ENCODE results near the gene TWF2.
"Not testable (repeated sequence)": the region's sequence is repeated elsewhere in the genome, so short reads cannot be mapped to it uniquely, and the experiment has no call there.

The TWF2 gene

DNA sequence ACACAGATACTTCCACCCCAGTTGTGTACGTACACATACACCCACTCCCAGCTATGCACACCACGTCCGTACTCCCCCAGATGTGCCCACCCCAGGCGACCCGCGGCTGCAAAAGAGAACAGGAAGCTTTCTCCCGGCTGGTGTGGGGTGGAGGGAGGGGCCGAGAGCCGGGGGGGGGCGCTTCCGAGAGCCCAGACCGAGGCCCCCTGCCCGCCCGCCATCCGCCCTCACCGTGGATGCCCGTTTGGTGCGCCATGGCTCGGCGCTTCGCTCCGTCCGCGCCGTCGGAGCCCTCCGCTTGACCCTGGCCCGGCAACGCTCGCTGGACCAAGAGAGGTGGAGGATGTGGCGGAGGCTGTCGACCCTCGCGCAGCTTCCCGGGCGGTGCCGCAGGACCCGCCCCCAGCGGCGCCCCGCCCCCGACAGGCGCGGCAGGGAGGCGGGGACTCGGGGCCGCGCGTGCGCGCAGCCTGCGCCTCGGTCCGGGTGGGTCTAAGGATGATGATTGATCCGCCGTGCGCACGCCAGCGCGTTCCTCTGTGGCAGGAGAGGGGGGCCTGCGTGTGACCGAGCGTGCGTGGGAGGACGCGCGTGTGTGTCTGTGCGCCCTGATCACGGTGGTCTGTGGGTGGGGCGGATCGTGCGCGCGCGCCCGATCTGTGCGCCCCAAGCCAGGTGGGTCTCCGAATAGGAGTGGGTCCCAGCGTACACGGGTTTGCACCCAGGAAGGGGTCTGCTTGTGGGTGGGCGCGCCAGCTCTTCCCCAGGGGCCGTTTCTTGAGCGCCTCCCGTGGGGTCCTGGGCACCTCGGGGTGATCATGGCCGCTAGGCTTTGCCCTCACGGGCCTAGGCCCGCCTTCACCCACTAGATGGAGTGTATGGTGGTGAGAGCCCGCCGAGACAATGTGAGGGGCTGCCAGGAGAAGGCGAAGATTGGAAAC lies at the start of gene TWF2:
TSS of gene TWF2 (minus strand) at position 398 of the 941 bp plus-strand sequence. CDS start at position 256, 142 bp downstream.
- H3K9me3 ChIP-seq (ENCODE audit: control insufficient read depth, low read length): no peaks in the 10 kb centered on the region
- peaks cover 5% of the 10 kb centered on the region for H3K36me3 ChIP-seq (ENCODE audit: control insufficient read depth, insufficient read depth, low read length)
- H3K27me3 ChIP-seq (ENCODE audit: control insufficient read depth, insufficient read depth, low read length): no peaks in the 10 kb centered on the region
- peak within 1 kb of the TSS; percentile 77 for H3K9ac ChIP-seq (ENCODE audit: low read length)
- peaks cover 33% of the 10 kb centered on the region for H3K4me1 ChIP-seq (ENCODE audit: control insufficient read depth, insufficient read depth, low read length)
- peak within 1 kb of the TSS; percentile 46 for H3K4me3 ChIP-seq (ENCODE audit: low read length)

DNA sequence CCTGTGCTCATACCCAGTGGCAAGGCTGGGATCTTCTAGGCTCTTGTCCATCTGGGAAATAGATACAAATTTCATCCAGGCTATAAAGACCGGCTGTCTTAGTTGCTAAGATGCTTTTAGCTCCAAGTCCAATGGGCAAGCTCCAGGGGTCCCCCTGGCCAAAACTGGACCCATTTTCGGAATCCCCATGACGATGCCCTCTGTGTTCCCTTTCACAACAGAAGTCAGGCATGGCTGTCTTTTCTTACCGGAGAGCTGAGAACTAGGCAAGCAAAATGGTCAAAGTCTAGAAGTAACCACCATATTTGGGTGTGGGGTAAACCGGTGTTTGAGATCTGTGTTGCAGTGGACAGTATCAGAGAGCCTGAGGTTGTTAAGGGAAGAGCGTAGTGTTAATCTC lies 49.7 kb upstream of the TWF2 start:
- no peaks in the 10 kb centered on the region for H3K9me3 ChIP-seq (ENCODE audit: control insufficient read depth, low read length)
- peaks cover 51% of the 10 kb centered on the region for H3K4me1 ChIP-seq (ENCODE audit: control insufficient read depth, insufficient read depth, low read length)
- peak overlapping the region; percentile 94 for H3K4me3 ChIP-seq (ENCODE audit: low read length)
- no peaks in the 10 kb centered on the region for H3K27me3 ChIP-seq (ENCODE audit: control insufficient read depth, insufficient read depth, low read length)
- peak overlapping the region; percentile 31 for H3K9ac ChIP-seq (ENCODE audit: low read length)
- H3K36me3 ChIP-seq (ENCODE audit: control insufficient read depth, insufficient read depth, low read length): peaks cover 19% of the 10 kb centered on the region

DNA sequence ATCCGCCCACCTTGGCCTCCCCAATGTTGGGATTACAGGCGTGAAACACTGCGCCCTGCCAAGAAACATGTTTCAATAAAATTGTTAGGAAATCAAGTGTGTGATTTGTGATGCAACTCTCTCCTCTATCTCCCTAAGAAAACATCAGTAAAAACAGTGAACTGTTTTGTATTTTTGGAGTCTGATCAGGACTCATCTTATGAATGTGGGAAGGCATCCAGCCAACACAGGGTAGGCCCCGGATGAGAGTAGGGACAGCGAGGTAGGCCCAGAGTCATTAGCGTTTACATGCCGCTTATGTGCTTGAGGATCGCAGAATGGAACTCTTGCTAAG lies 47.8 kb upstream of the TWF2 start:
- Histone ChIP-seq H3K4me1 (ENCODE audit: control insufficient read depth, insufficient read depth, low read length) (peaks cover 40% of the 10 kb centered on the region), H3K4me3 (ENCODE audit: low read length) (peak overlapping the region; percentile 94), H3K27me3 (ENCODE audit: control insufficient read depth, insufficient read depth, low read length) (no peaks in the 10 kb centered on the region), H3K36me3 (ENCODE audit: control insufficient read depth, insufficient read depth, low read length) (peaks cover 3% of the 10 kb centered on the region), H3K9ac (ENCODE audit: low read length) (peak overlapping the region; percentile 99), H3K9me3 (ENCODE audit: control insufficient read depth, low read length) (no peaks in the 10 kb centered on the region)

DNA sequence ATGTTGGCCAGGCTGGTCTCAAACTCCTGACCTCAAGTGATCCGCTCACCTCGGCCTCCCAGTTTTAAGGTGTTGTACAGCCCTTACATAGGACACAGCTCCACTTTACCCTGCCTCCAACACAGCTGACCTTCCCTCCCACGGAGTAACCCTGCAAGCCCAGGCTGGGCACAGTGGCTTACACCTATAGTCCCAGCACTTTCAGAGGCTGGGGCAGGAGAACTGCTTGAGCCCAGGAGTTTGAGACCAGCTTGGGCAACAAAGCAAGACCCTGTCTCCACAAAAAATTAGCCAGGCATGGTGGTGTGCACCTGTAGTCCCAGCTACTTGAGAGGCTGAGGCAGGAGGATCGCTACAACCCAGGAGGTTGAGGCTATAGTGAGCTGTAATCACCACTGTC lies 45.1 kb upstream of the TWF2 start:
- H3K9me3 ChIP-seq (ENCODE audit: control insufficient read depth, low read length); H3K9ac ChIP-seq (ENCODE audit: low read length); H3K27me3 ChIP-seq (ENCODE audit: control insufficient read depth, insufficient read depth, low read length); H3K4me3 ChIP-seq (ENCODE audit: low read length); H3K36me3 ChIP-seq (ENCODE audit: control insufficient read depth, insufficient read depth, low read length): not testable (repeated sequence)
- H3K4me1 ChIP-seq (ENCODE audit: control insufficient read depth, insufficient read depth, low read length): peaks cover 28% of the 10 kb centered on the region

DNA sequence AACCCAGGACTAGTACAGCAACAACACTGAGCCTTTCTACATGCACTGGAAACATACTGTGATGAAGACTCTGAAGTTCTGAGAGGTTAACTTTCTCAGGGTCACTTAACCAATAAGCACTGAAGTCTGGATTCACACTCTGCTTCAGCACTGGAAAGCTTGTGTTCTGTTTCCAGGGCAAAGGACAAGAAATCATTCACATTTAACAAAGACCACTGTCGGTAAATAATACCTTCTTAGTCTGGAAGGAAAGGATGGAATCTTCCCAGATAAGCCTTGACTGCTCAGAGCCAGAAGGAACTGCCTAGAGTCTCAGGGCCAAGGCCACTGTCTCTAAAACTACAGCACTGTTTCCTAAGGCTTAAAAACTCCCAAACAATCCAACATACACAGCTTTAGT lies 44.3 kb upstream of the TWF2 start:
- Histone ChIP-seq H3K9ac (ENCODE audit: low read length) (no peak overlapping the region), H3K27me3 (ENCODE audit: control insufficient read depth, insufficient read depth, low read length) (no peaks in the 10 kb centered on the region), H3K4me1 (ENCODE audit: control insufficient read depth, insufficient read depth, low read length) (peaks cover 20% of the 10 kb centered on the region), H3K4me3 (ENCODE audit: low read length) (no peak overlapping the region), H3K9me3 (ENCODE audit: control insufficient read depth, low read length) (no peaks in the 10 kb centered on the region), H3K36me3 (ENCODE audit: control insufficient read depth, insufficient read depth, low read length) (no peaks in the 10 kb centered on the region)

DNA sequence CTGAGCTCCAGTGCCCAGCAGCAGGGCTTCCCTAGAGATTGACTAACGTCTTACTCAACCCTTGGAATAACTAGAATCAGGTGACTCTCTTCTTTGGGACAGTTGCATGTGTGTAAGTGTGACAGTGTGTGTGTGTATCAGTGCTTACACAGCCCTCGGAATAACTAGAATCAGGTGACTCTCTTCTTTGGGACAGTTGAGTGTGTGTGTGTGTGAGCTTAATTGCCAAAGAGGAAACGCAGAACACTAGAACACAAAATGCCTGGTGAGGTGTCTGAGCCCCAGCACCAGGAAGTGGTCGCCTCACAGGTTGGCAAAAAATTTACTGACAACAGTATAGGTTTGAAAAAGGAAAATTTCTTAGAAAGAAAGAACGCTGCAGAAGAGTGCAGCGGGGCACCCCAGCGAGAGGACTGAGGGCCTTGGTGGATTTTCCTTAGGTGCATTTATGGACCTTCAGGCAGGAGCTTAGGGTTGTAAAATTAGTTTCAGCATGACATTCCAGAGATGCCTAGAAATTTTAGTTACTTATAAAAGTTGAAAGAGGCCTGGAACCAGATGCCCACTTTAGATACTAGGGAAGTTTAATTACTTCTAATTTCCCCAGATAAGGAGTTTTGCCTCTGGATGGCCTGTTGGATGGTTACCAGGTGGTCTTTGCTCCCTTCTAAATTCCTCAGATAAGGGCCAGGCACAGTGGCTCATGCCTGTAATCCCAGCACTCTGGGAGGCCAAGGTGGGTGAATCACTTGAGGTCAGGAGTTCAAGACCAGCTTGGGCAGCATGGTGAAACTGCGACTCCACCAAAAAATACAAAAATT lies 43.2 kb upstream of the TWF2 start:
- H3K27me3 ChIP-seq (ENCODE audit: control insufficient read depth, insufficient read depth, low read length): no peaks in the 10 kb centered on the region
- no peaks in the 10 kb centered on the region for H3K9me3 ChIP-seq (ENCODE audit: control insufficient read depth, low read length)
- H3K9ac ChIP-seq (ENCODE audit: low read length): no peak overlapping the region
- H3K4me1 ChIP-seq (ENCODE audit: control insufficient read depth, insufficient read depth, low read length): peaks cover 19% of the 10 kb centered on the region
- H3K36me3 ChIP-seq (ENCODE audit: control insufficient read depth, insufficient read depth, low read length): no peaks in the 10 kb centered on the region
- H3K4me3 ChIP-seq (ENCODE audit: low read length): no peak overlapping the region

DNA sequence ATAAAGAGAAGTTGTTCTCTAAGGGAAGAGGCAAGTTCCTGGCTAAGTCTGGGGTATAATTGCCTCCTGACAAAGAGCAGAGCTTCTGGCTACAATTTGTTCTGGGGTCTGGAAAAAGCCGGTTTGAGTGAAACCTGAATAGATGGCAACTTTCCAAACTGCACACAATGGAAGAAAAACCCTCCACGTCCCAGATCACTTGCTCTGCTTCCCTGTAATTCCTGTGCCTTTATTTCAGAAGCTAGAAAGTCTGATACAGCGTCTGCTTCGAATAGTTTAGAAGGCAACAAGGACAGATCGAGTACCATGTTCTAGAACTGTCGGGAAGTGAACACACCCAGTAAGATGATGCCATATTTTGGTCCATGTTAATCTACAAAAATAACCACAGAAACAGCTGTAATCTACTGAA lies 41.1 kb upstream of the TWF2 start:
- Histone ChIP-seq H3K9ac (ENCODE audit: low read length) (peak overlapping the region; percentile 91), H3K36me3 (ENCODE audit: control insufficient read depth, insufficient read depth, low read length) (no peaks in the 10 kb centered on the region), H3K4me3 (ENCODE audit: low read length) (no peak overlapping the region), H3K27me3 (ENCODE audit: control insufficient read depth, insufficient read depth, low read length) (no peaks in the 10 kb centered on the region), H3K4me1 (ENCODE audit: control insufficient read depth, insufficient read depth, low read length) (peaks cover 18% of the 10 kb centered on the region), H3K9me3 (ENCODE audit: control insufficient read depth, low read length) (no peaks in the 10 kb centered on the region)

DNA sequence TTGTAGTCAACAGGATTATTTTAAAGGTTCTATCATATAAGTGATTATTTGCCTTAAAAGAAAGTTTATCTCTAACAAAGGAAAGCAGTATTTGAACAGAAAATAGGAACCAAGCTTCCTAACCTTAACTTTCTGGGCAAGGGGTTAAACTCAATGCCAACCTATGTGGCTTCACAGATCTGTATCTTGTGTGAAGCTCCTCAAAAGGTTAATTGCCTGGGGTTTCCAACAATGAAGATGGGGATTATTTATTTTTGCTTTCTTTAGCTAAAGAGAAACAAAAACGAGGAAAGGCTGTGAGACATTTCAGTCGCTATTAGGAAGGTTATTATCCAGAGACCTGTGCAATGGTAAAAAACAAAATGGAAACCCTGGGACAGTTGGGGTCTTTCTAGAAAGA lies 40.6 kb upstream of the TWF2 start:
- Histone ChIP-seq H3K9me3 (ENCODE audit: control insufficient read depth, low read length) (no peaks in the 10 kb centered on the region), H3K36me3 (ENCODE audit: control insufficient read depth, insufficient read depth, low read length) (no peaks in the 10 kb centered on the region), H3K4me3 (ENCODE audit: low read length) (no peak overlapping the region), H3K9ac (ENCODE audit: low read length) (peak overlapping the region; percentile 91), H3K4me1 (ENCODE audit: control insufficient read depth, insufficient read depth, low read length) (peaks cover 18% of the 10 kb centered on the region), H3K27me3 (ENCODE audit: control insufficient read depth, insufficient read depth, low read length) (no peaks in the 10 kb centered on the region)

DNA sequence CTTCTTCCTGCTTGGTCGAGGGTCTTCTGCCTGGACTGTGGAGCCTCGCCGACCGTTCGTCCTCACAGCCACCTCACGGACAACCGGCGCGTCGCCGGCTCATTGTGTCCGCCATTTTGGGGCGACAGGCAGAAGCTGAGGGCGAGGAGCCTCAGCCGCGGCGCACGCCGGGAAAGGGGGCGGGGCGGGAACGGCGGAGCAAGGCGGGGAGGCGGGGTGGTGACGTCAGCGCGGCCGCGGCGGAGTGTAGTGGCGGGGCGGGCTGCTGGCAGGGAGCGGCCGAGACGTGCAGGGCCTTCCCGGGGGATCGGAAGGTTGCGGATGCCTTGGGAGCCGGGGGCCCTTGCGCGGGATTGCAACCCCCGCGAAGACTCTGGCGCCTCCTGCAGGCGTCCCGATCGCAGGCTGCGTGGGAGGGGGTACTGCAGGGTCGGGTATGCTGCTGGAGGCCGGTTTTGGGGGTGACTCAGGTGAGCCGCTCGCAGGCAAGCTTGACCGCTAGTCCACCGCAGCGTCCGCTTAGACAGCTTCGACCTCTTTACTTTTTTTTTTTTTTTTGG lies 39.6 kb upstream of the TWF2 start, which contains the start of gene WDR82:
TSS of gene WDR82 (minus strand) at position 140 of the 560 bp plus-strand sequence. CDS start 288 bp downstream, outside the sequence.
- Histone ChIP-seq H3K9me3 (ENCODE audit: control insufficient read depth, low read length) (no peaks in the 10 kb centered on the region), H3K4me3 (ENCODE audit: low read length) (peak within 1 kb of the TSS; percentile 57), H3K27me3 (ENCODE audit: control insufficient read depth, insufficient read depth, low read length) (no peaks in the 10 kb centered on the region), H3K36me3 (ENCODE audit: control insufficient read depth, insufficient read depth, low read length) (no peaks in the 10 kb centered on the region), H3K9ac (ENCODE audit: low read length) (peak within 1 kb of the TSS; percentile 91), H3K4me1 (ENCODE audit: control insufficient read depth, insufficient read depth, low read length) (peaks cover 18% of the 10 kb centered on the region)

DNA sequence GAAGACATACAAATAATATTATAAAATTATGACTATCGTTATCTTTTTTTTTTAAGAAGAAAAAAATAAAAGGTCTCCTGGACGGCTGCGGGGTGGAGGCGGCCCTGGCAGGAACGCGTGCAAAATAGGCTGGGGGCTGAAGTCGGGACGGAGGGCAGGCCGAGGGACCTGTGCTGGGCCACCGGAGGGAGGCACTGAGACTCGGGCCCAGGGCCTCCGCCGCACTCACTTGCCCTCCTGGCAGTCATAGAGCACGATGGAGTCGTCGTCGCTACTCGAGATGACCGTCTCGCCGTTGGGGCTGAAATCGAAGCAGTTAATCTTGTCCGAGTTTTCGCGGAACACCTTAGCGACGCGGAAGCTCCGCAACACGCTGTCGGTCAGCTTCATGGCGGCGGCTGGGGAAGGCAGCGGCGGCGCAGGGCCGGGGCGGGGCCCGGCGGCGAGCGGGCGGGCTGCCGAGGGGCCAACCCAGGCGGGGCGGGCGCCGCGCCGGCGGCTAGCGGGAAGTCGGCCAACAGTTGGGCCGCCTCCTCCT lies 39.1 kb upstream of the TWF2 start:
- peak overlapping the region; percentile 91 for H3K9ac ChIP-seq (ENCODE audit: low read length)
- H3K4me1 ChIP-seq (ENCODE audit: control insufficient read depth, insufficient read depth, low read length): peaks cover 18% of the 10 kb centered on the region
- peak overlapping the region; percentile 57 for H3K4me3 ChIP-seq (ENCODE audit: low read length)
- H3K36me3 ChIP-seq (ENCODE audit: control insufficient read depth, insufficient read depth, low read length): no peaks in the 10 kb centered on the region
- no peaks in the 10 kb centered on the region for H3K9me3 ChIP-seq (ENCODE audit: control insufficient read depth, low read length)
- no peaks in the 10 kb centered on the region for H3K27me3 ChIP-seq (ENCODE audit: control insufficient read depth, insufficient read depth, low read length)

DNA sequence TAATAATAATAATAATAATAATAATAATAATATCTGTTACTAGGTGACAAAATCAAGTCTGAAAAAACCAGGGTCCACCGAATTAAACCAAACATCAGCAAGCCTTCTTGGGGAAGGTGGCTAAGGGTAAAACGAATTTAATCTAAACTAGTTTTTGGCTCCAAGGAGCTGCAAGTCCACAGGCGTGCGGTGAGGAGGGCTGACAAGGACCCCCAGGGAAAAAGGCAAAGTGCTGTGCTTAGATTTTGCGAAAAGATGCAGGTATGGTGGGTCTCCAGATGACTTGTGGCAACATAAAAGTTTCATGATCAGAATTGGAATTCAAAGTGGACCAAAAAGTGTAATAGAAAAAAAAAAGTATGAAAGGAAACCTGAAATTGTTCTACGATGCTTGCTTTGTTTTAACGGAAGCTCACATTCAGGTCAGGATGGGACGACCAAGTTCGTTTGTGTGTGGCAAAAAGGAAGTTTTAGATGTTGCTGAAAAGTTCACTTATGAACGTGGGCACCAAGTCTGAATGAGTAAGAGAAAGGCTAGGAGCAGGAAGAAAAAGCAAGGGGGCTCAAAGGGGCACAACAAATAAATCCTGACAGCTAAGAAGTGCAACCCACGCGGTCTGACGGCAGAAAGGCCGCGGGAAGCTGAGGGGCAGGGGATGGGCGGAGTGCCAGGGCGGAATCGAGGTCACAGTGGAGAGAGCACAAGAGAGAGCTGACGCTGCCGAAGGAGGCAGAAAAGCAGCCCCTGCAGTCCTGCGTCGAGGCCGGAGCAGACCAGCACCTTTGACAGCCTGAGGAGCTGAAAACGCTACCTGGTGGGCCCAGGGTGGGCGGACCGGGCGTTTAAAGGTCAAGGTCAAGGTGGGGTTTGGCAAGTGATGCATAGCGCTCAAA lies 38.4 kb upstream of the TWF2 start:
- no peaks in the 10 kb centered on the region for H3K27me3 ChIP-seq (ENCODE audit: control insufficient read depth, insufficient read depth, low read length)
- H3K9ac ChIP-seq (ENCODE audit: low read length): peak overlapping the region; percentile 91
- H3K36me3 ChIP-seq (ENCODE audit: control insufficient read depth, insufficient read depth, low read length): no peaks in the 10 kb centered on the region
- H3K9me3 ChIP-seq (ENCODE audit: control insufficient read depth, low read length): no peaks in the 10 kb centered on the region
- H3K4me3 ChIP-seq (ENCODE audit: low read length): peak overlapping the region; percentile 57
- peaks cover 18% of the 10 kb centered on the region for H3K4me1 ChIP-seq (ENCODE audit: control insufficient read depth, insufficient read depth, low read length)
